HG03280 (cell line): ENCODE measurements around the gene CCS.
A peak's percentile ranks its signal among the peaks of the same experiment; 100 is the strongest.
"Not testable (repeated sequence)": the region's sequence is repeated elsewhere in the genome, so short reads cannot be mapped to it uniquely, and the experiment has no call there.

Experiments
- ATAC-seq: cut with Tn5 transposase; IDR thresholded peaks from one replicate; pipeline ENCODE4 v1.9.1; 2021; ENCODE audit warnings: mild to moderate bottlenecking, moderate library complexity; ENCODE audit not compliant: unreplicated experiment

Gene CCS

GRCh38 chr11:66625041-66625751 lies 32.2 kb downstream of the CCS start:
- no peak for ATAC-seq

GRCh38 chr11:66625752-66626149 lies 32.8 kb downstream of the CCS start:
- no peak for ATAC-seq

GRCh38 chr11:66626382-66626781 lies 33.4 kb downstream of the CCS start:
- ATAC-seq = no peak

- ATAC-seq = no peak
Measured at GRCh38 chr11:66626926-66627325, 33.9 kb downstream of the CCS start.

- ATAC-seq = no peak
Measured at GRCh38 chr11:66628061-66628603, 35.1 kb downstream of the CCS start.

GRCh38 chr11:66629356-66629755 lies 36.4 kb downstream of the CCS start:
- ATAC-seq = no peak

GRCh38 chr11:66631883-66632282 lies 38.9 kb downstream of the CCS start:
- no peak for ATAC-seq

GRCh38 chr11:66632952-66633351 lies 40.0 kb downstream of the CCS start:
- ATAC-seq = no peak

- ATAC-seq = no peak
Measured at GRCh38 chr11:66636411-66636810, 43.4 kb downstream of the CCS start.

GRCh38 chr11:66637557-66638176 lies 44.7 kb downstream of the CCS start:
- no peak for ATAC-seq

- ATAC-seq = peak; percentile 94
Measured at GRCh38 chr11:66638177-66639065, 45.4 kb downstream of the CCS start, which contains the start of gene RBM4. TSS of gene RBM4 (plus strand) at chr11:66638703. CDS start at chr11:66639712, 1,009 bp downstream.

- no peak for ATAC-seq
Measured at GRCh38 chr11:66639066-66639813, 46.3 kb downstream of the CCS start.

GRCh38 chr11:66639814-66640340 lies 46.9 kb downstream of the CCS start:
- ATAC-seq = not testable (repeated sequence)

GRCh38 chr11:66641834-66642233 lies 48.8 kb downstream of the CCS start:
- ATAC-seq = no peak

- ATAC-seq = no peak
Measured at GRCh38 chr11:66643745-66644437, 50.9 kb downstream of the CCS start.

- ATAC-seq = no peak
Measured at GRCh38 chr11:66646828-66647227, 53.8 kb downstream of the CCS start.

- ATAC-seq = no peak
Measured at GRCh38 chr11:66649903-66650302, 56.9 kb downstream of the CCS start.

GRCh38 chr11:66651016-66651415 lies 58.0 kb downstream of the CCS start:
- no peak for ATAC-seq

GRCh38 chr11:66652651-66653050 lies 59.7 kb downstream of the CCS start:
- no peak for ATAC-seq

GRCh38 chr11:66653123-66653522 lies 60.1 kb downstream of the CCS start:
- no peak for ATAC-seq
